Gastroesophageal sphincter (tissue), 4 donors: ENCODE data around the gene PPP2R3A. TPM values are rescaled to one million over a fixed set of nuclear protein-coding genes. Genes with fewer than 3 reads are reported as not detected.
A peak's percentile ranks its signal among the peaks of the same experiment; 100 is the strongest.

Experiments
- ATAC-seq: fragments of 150-250 bp; one replicate; pipeline ENCODE4 v1.9.1; 2016; ENCODE audit warnings: mild to moderate bottlenecking, moderate library complexity
- H3K27ac ChIP-seq, 4 donors: fragments of 200-600 bp; sonication (generic) in 3 of 4; 1 replicate in 3 of 4; 2 replicates in 1 of 4; pipeline ENCODE4 v1.5.1; 2016 to 2019
- H3K27me3 ChIP-seq: fragments of 200-600 bp; sonication (generic); one replicate; pipeline ENCODE4 v1.5.1; 2019
- H3K36me3 ChIP-seq, 2 donors: fragments of 200-600 bp; sonication (generic); one replicate each; pipeline ENCODE4 v1.5.1; 2019; ENCODE audit warnings: control low read depth in 1 of 2
- H3K4me1 ChIP-seq, 3 donors: fragments of 200-600 bp; sonication (generic); 1 replicate in 2 of 3; 2 replicates in 1 of 3; pipeline ENCODE4 v1.5.1; 2016 to 2019; ENCODE audit warnings: control low read depth in 2 of 3
- H3K4me3 ChIP-seq, 2 donors: fragments of 200-600 bp; sonication (generic); one replicate each; pipeline ENCODE4 v1.5.1; 2019; ENCODE audit warnings: mild to moderate bottlenecking in 1 of 2, moderate library complexity in 1 of 2
- H3K9me3 ChIP-seq, 3 donors: fragments of 200-600 bp; sonication (generic); one replicate each; pipeline ENCODE4 v1.5.1; 2017 to 2019; ENCODE audit warnings: control low read depth in 2 of 3
- EP300 ChIP-seq: sonication (generic); formaldehyde crosslinking; IDR thresholded peaks from one replicate; pipeline ENCODE4 v1.6.1; 2017; ENCODE audit warnings: antibody characterized with exemption, mild to moderate bottlenecking
- POLR2A ChIP-seq, 2 donors: fragments of 450-650 bp; IDR thresholded peaks; one replicate each; pipeline ENCODE4 v1.6.1; 2017; ENCODE audit warnings: antibody characterized with exemption in 2 of 2, mild to moderate bottlenecking in 2 of 2, moderate library complexity in 1 of 2
- POLR2AphosphoS5 ChIP-seq: sonication (generic); formaldehyde crosslinking; IDR thresholded peaks from one replicate; pipeline ENCODE4 v1.6.1; 2017; ENCODE audit warnings: antibody characterized with exemption
- WGBS, 2 donors: methylation state at CpG; one replicate each; pipeline ENCODE4 v1.1.5; 2018; ENCODE audit warnings: low coverage in 1 of 2; 5-methylcytosine and 5-hydroxymethylcytosine counted together
- total RNA-seq, 4 donors: library from RNA; depleted of rRNA; stranded (reverse); fragments of >200 nt; gene quantifications; one replicate each; pipeline ENCODE4 v1.1.0, GENCODE V29; 2016
- TF ChIP-seq, protein P1 (sequence below), 4 experiments: fragments of 200-600 bp in 2 of 4; fragments of 450-650 bp in 2 of 4; sonication (generic) in 1 of 4; IDR thresholded peaks; one replicate each; pipeline ENCODE4 v1.5.1; 2017 to 2019; ENCODE audit warnings: antibody characterized with exemption in 4 of 4, mild to moderate bottlenecking in 2 of 4, moderate library complexity in 2 of 4

The PPP2R3A gene
- total RNA-seq, 4 donors from 2014 or later = 22.5 to 31.8 (median 27.8) TPM

DNA sequence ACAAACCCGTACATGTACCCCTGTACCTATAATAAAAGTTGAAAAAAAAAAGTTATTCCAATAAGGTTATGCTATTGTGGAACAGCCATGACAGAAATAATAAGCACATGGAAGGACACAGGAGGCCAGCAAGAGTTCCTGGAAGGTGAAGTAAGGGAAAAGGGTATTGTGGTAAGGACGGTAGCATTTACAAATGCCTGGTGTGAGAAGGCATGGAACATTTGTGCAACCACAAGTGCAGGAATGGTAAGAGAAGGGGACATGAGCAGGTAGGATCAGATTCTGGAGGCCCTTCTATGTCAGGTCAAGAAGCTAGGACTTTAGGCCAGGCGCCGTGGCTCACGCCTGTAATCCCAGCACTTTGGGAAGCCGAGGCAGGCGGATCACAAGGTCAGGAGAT, 82.5 kb downstream of the PPP2R3A start:
- H3K36me3 ChIP-seq = peaks cover 0 to 74% of the 10 kb centered on the region in 2 donors
- no peaks in the 10 kb centered on the region for H3K9me3 ChIP-seq
- TF ChIP-seq EP300 (no peak), POLR2A (IDR thresholded peaks at IDR 0.05) (no peak), POLR2AphosphoS5 (no peak)
- ATAC-seq = no peak
- peaks cover 0 to under 1% (median 0%) of the 10 kb centered on the region in 3 donors for H3K4me1 ChIP-seq
- H3K4me3 ChIP-seq = no peak overlapping the region
- H3K27me3 ChIP-seq = no peaks in the 10 kb centered on the region
- 87 to 93% methylated on average over 3 to 7 of the region's 7 CpGs for WGBS, 2 donors
- H3K27ac ChIP-seq = no peak overlapping the region

DNA sequence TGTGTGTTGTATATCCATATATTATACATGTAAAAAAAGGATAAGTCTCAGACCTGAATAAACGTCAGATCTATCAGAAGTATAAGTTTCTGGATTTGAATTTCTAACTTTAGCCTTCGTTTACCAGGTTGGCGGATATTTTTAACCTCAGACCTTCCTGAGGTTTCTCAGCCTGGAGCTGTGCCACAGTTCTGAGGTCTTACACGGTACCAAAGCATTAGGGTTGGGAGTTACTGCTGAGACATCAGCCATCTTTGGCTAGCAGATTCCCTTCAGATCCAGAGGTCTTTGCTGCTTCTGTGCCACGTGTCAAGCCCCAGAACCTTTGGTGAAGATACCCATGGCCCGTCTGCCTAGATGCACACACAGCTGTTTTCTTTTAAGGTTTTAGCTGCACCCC, 84.7 kb downstream of the PPP2R3A start:
- 55 to 56% methylated on average over 6 of the region's 6 CpGs for WGBS, 2 donors
- Histone ChIP-seq H3K4me3 (no peak overlapping the region), H3K36me3 (peaks cover 0 to 79% of the 10 kb centered on the region in 2 donors), H3K27me3 (no peaks in the 10 kb centered on the region), H3K4me1 (no peaks in the 10 kb centered on the region), H3K9me3 (no peaks in the 10 kb centered on the region), H3K27ac (no peak overlapping the region)
- ATAC-seq = no peak
- no peak for TF ChIP-seq EP300
- TF ChIP-seq POLR2AphosphoS5 = no peak
- TF ChIP-seq, protein P1, sequence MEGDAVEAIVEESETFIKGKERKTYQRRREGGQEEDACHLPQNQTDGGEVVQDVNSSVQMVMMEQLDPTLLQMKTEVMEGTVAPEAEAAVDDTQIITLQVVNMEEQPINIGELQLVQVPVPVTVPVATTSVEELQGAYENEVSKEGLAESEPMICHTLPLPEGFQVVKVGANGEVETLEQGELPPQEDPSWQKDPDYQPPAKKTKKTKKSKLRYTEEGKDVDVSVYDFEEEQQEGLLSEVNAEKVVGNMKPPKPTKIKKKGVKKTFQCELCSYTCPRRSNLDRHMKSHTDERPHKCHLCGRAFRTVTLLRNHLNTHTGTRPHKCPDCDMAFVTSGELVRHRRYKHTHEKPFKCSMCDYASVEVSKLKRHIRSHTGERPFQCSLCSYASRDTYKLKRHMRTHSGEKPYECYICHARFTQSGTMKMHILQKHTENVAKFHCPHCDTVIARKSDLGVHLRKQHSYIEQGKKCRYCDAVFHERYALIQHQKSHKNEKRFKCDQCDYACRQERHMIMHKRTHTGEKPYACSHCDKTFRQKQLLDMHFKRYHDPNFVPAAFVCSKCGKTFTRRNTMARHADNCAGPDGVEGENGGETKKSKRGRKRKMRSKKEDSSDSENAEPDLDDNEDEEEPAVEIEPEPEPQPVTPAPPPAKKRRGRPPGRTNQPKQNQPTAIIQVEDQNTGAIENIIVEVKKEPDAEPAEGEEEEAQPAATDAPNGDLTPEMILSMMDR (IDR thresholded peaks at IDR 0.05) = no peak
- no peak for TF ChIP-seq POLR2A (IDR thresholded peaks at IDR 0.05)

DNA sequence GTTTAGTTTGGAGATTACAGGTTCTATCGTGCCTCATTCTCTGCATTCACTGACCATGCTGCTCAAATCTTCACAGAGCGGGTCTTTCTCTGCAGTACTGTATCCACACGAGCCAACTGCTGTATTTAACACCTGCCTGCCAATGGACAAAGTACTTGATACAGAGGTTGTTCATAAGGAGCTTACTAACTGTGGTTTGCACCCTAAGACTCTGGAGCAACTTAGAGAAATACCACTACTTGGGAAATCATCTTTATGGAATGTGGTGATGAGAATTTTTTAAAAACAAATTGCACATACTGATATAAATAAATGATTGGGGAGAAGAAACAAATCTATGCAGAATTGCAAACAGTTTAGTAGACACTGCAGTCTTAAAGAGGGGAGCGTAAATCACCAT, 90.0 kb downstream of the PPP2R3A start:
- peaks cover 0 to 47% of the 10 kb centered on the region in 2 donors for H3K36me3 ChIP-seq
- no peaks in the 10 kb centered on the region for H3K27me3 ChIP-seq
- H3K4me3 ChIP-seq = no peak overlapping the region
- no peak for TF ChIP-seq POLR2A (IDR thresholded peaks at IDR 0.05)
- no peak for TF ChIP-seq POLR2AphosphoS5
- no peak for TF ChIP-seq EP300
- TF ChIP-seq, protein P1 (IDR thresholded peaks at IDR 0.05) = no peak
- 40 to 92% methylated on average over 2 of the region's 4 CpGs for WGBS, 2 donors
- H3K4me1 ChIP-seq = no peaks in the 10 kb centered on the region
- no peak overlapping the region for H3K27ac ChIP-seq
- H3K9me3 ChIP-seq = no peaks in the 10 kb centered on the region
- no peak for ATAC-seq

GRCh38 chr3:136067211-136067610, 101.7 kb downstream of the PPP2R3A start:
- Histone ChIP-seq H3K4me3 (no peak overlapping the region), H3K36me3 (peaks cover 0 to 18% of the 10 kb centered on the region in 2 donors), H3K27me3 (no peaks in the 10 kb centered on the region), H3K9me3 (no peaks in the 10 kb centered on the region), H3K4me1 (peaks cover 4 to 26% (median 8%) of the 10 kb centered on the region in 3 donors), H3K27ac (no peak overlapping the region)
- no peak for TF ChIP-seq POLR2A (IDR thresholded peaks at IDR 0.05)
- no peak for TF ChIP-seq POLR2AphosphoS5
- TF ChIP-seq, protein P1 (IDR thresholded peaks at IDR 0.05) = no peak
- TF ChIP-seq EP300 = no peak
- WGBS, 2 donors = 89% methylated on average over 2 of the region's 2 CpGs; no CpG with 5 or more reads in 1 of the 2 donors
- no peak for ATAC-seq

DNA sequence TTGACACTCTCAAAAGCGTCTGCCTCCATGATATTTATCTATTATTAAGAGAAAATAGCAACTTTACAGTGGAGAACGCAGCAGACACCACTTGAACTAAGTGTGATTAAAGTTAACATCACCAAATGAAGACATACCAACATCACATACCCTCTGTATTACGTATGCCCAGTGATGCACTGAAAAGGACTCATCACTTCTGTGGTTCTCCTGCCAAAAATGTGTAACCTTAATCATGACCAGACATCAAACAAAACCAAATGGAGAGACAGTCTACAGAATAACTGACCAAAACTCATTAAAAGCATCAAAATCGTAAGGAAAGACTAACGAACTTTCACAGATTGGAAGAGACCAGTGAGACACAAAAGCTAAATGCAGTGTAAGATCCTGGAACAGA, 103.2 kb downstream of the PPP2R3A start:
- Histone ChIP-seq H3K4me1 (peaks cover 4 to 27% (median 8%) of the 10 kb centered on the region in 3 donors), H3K36me3 (peaks cover 0 to 21% of the 10 kb centered on the region in 2 donors), H3K4me3 (no peak overlapping the region), H3K27me3 (no peaks in the 10 kb centered on the region), H3K9me3 (no peaks in the 10 kb centered on the region), H3K27ac (peak overlapping the region in 2 of 4 donors; percentile 74 to 76)
- ATAC-seq = no peak
- no peak for TF ChIP-seq POLR2A (IDR thresholded peaks at IDR 0.05)
- WGBS, 2 donors = 62 to 76% methylated on average over 5 of the region's 5 CpGs

DNA sequence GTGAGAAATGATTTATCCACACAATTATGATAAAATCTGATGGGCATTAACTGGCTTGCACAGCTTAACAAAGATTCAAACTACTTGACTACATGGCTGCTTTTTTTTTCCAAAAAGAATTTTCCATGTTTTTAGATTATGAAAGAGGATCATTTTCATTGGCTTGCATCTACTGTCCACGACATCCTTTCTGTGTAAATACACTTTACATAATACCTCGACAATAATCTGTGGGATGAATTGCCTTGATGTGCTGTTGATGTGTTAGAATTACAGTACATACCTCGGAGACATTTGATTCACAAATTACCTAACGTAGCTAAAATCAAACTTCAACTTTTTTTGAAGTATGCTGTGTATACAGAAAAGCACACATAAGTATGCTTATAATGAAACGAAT, 104.4 kb downstream of the PPP2R3A start:
- Histone ChIP-seq H3K27me3 (no peaks in the 10 kb centered on the region), H3K4me3 (no peak overlapping the region), H3K27ac (peak overlapping the region; percentile 65 to 76 (median 73)), H3K36me3 (peaks cover 0 to 21% of the 10 kb centered on the region in 2 donors), H3K4me1 (peaks cover 4 to 27% (median 8%) of the 10 kb centered on the region in 3 donors), H3K9me3 (no peaks in the 10 kb centered on the region)
- TF ChIP-seq POLR2A (IDR thresholded peaks at IDR 0.05) = no peak
- TF ChIP-seq EP300 = no peak
- no peak for TF ChIP-seq POLR2AphosphoS5
- TF ChIP-seq, protein P1 (IDR thresholded peaks at IDR 0.05) = no peak
- no peak for ATAC-seq
- 35 to 56% methylated on average over 5 of the region's 5 CpGs for WGBS, 2 donors
